ENCODE data around the gene NELL1.

DNA sequence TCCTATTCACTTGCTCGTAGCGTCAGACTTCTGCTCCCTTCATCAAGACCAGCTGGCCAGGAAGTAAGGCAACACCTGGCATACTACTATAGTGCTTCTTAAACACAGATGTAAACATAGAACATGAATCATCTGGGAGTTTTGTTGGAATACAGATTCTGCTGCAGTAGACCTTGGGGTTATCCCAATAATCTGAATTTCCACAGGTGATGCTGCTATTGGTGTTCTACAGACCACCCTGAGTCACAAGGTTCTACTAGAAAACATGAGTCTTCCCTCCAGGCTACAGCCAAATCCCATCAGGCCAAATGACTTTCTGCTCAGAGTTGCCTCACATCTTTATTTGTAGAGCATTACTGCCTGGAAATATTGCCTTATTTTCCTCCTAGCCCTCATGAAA lies 175.2 kb downstream of the NELL1 start:
- TF ChIP-seq, protein P1, sequence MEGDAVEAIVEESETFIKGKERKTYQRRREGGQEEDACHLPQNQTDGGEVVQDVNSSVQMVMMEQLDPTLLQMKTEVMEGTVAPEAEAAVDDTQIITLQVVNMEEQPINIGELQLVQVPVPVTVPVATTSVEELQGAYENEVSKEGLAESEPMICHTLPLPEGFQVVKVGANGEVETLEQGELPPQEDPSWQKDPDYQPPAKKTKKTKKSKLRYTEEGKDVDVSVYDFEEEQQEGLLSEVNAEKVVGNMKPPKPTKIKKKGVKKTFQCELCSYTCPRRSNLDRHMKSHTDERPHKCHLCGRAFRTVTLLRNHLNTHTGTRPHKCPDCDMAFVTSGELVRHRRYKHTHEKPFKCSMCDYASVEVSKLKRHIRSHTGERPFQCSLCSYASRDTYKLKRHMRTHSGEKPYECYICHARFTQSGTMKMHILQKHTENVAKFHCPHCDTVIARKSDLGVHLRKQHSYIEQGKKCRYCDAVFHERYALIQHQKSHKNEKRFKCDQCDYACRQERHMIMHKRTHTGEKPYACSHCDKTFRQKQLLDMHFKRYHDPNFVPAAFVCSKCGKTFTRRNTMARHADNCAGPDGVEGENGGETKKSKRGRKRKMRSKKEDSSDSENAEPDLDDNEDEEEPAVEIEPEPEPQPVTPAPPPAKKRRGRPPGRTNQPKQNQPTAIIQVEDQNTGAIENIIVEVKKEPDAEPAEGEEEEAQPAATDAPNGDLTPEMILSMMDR (IDR thresholded peaks at IDR 0.05 in 4 of 5, conservative IDR thresholded peaks at IDR 0.05 in 1 of 5): no peak
- TF ChIP-seq POLR2A (IDR thresholded peaks at IDR 0.05): no peak
